Thyroid gland (tissue), 4 donors: ENCODE measurements around the gene CGRRF1. TPM values are rescaled to one million over a fixed set of nuclear protein-coding genes. Genes with fewer than 3 reads are reported as not detected.

Source experiments
- DNase-seq, 2 donors: peaks; one replicate each; pipeline ENCODE4 v3.0.0-alpha.2; 2019
- H3K27ac ChIP-seq, 3 donors: fragments of 200-600 bp; sonication (generic); 1 replicate in 2 of 3; 2 replicates in 1 of 3; pipeline ENCODE4 v1.5.1; 2016 to 2019; ENCODE audit warnings: mild to moderate bottlenecking in 1 of 3, moderate library complexity in 1 of 3
- H3K27me3 ChIP-seq: fragments of 200-600 bp; sonication (generic); one replicate; pipeline ENCODE4 v1.5.1; 2019
- H3K36me3 ChIP-seq, 2 donors: fragments of 200-600 bp; sonication (generic); one replicate each; pipeline ENCODE4 v1.5.1; 2016 to 2019
- H3K4me1 ChIP-seq, 2 donors: fragments of 200-600 bp; sonication (generic); one replicate each; pipeline ENCODE4 v1.5.1; 2017 to 2019
- H3K4me3 ChIP-seq, 3 donors: fragments of 200-600 bp; sonication (generic); replicated peaks in 1 of 3; 1 replicate in 2 of 3; 2 replicates in 1 of 3; pipeline ENCODE4 v1.5.1; 2016; ENCODE audit warnings: mild to moderate bottlenecking in 1 of 3
- H3K9me3 ChIP-seq: fragments of 200-600 bp; sonication (generic); one replicate; pipeline ENCODE4 v1.5.1; 2017
- POLR2A ChIP-seq, 2 donors: fragments of 450-650 bp; IDR thresholded peaks; one replicate each; pipeline ENCODE4 v1.6.1; 2017; ENCODE audit warnings: antibody characterized with exemption in 2 of 2, mild to moderate bottlenecking in 2 of 2, moderate library complexity in 1 of 2
- WGBS, 2 donors: methylation state at CpG; one replicate each; pipeline ENCODE4 v1.1.5; 2017; 5-methylcytosine and 5-hydroxymethylcytosine counted together
- intact Hi-C: fragments of 100-400 bp; cut with DNase I; formaldehyde crosslinking; loops from one replicate; pipeline ENCODE4 v1.15.1; 2023
- total RNA-seq, 4 donors: library from RNA; depleted of rRNA; stranded (reverse); fragments of >200 nt; gene quantifications; one replicate each; pipeline ENCODE4 v1.2.3, GENCODE V29; 2016
- TF ChIP-seq, protein P1 (sequence below), 6 experiments: fragments of 200-600 bp in 3 of 6; fragments of 450-650 bp in 3 of 6; sonication (generic) in 3 of 6; IDR thresholded peaks; one replicate each; pipeline ENCODE4 v1.5.1; 2016 to 2019; ENCODE audit warnings: antibody characterized with exemption in 6 of 6, mild to moderate bottlenecking in 2 of 6, inconsistent platforms in 1 of 6, moderate library complexity in 1 of 6

Gene CGRRF1
- total RNA-seq, 4 donors from 2014 or later: 21.7 to 42.6 (median 25.8) TPM

DNA sequence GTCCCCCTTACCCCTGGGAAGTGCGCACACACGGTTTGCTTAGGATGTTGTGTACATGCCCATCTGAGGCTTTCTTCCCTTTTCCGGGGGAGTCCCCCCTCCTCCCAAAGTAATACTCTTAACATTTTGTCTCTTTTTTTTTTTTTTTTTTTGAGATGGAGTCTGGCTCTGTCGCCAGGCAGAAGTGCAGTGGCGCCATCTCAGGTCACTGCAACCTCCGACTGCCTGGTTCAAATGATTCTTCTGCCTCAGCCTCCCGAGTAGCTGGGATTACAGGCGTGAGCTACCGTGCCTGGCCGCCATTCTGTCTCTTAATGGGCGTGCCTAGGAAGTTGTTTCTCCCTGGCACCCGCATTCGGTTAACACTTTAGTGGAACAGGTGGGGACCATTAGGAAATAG lies 16.4 kb upstream of the CGRRF1 start:
- Histone ChIP-seq H3K4me3 (no peak overlapping the region), H3K4me1 (peaks cover 9 to 10% of the 10 kb centered on the region in 2 donors), H3K27me3 (no peaks in the 10 kb centered on the region), H3K9me3 (no peaks in the 10 kb centered on the region), H3K27ac (no peak overlapping the region), H3K36me3 (no peaks in the 10 kb centered on the region)
- TF ChIP-seq, protein P1, sequence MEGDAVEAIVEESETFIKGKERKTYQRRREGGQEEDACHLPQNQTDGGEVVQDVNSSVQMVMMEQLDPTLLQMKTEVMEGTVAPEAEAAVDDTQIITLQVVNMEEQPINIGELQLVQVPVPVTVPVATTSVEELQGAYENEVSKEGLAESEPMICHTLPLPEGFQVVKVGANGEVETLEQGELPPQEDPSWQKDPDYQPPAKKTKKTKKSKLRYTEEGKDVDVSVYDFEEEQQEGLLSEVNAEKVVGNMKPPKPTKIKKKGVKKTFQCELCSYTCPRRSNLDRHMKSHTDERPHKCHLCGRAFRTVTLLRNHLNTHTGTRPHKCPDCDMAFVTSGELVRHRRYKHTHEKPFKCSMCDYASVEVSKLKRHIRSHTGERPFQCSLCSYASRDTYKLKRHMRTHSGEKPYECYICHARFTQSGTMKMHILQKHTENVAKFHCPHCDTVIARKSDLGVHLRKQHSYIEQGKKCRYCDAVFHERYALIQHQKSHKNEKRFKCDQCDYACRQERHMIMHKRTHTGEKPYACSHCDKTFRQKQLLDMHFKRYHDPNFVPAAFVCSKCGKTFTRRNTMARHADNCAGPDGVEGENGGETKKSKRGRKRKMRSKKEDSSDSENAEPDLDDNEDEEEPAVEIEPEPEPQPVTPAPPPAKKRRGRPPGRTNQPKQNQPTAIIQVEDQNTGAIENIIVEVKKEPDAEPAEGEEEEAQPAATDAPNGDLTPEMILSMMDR (IDR thresholded peaks at IDR 0.05): no peak
- TF ChIP-seq POLR2A (IDR thresholded peaks at IDR 0.05): no peak
- intact Hi-C loops: loop anchor here (10.0 kb wide), 1 partner anchor 282 kb away; no protein-coding TSS in a partner anchor
- DNase-seq: no peak
- 71 to 73% methylated on average over 13 of the region's 13 CpGs for WGBS, 2 donors

DNA sequence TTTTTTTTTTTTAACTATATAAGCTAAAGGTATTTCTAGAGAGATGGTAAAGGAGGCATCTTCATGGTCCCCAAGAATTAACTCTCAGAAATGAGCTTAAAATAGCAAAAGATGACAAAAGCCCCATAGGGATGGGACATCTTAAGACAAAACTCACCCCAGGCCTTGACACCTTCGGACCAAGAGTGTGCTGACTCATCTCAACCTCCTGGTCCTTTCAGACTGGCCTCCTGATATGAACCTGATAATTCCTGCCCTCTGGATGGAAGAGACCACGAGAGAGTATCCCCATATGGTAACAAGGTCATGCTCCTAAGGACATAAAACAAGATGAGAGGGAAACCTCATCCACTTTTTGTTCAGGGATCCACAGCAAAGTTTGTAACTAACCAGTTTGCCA lies 12.5 kb upstream of the CGRRF1 start:
- WGBS, 2 donors: 75 to 83% methylated on average over 2 of the region's 2 CpGs
- no peak overlapping the region for H3K4me3 ChIP-seq
- H3K36me3 ChIP-seq: no peaks in the 10 kb centered on the region
- TF ChIP-seq, protein P1 (IDR thresholded peaks at IDR 0.05): no peak
- TF ChIP-seq POLR2A (IDR thresholded peaks at IDR 0.05): no peak
- no peak overlapping the region for H3K27ac ChIP-seq
- H3K4me1 ChIP-seq: no peaks in the 10 kb centered on the region
- no peaks in the 10 kb centered on the region for H3K27me3 ChIP-seq
- DNase-seq: no peak
- H3K9me3 ChIP-seq: no peaks in the 10 kb centered on the region
- intact Hi-C loops: loop anchor here (10.0 kb wide), 1 partner anchor 278 kb away; no protein-coding TSS in a partner anchor

DNA sequence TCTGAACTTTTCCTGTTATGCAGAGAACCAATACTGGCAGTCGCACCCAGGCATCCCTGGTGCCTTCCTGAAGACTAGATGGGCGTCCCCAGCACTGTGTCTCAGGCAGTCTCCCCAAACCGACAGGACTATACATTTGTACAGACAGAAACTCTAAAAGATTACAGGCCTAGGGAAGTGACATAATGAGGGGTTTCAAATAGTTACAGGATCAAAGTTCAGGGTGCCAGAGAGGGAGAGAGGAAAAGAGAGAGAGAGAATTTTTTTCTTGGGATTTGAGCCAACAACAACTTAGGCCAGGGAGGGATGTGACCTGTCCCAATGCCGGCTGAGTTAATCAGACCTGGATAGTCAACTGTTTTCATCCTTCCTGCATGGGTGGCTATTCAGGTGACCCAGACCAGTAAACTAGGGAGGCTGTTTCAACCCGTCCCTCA lies 11.6 kb upstream of the CGRRF1 start:
- no peak for DNase-seq
- Histone ChIP-seq H3K27me3 (no peaks in the 10 kb centered on the region), H3K4me3 (no peak overlapping the region), H3K27ac (no peak overlapping the region), H3K9me3 (no peaks in the 10 kb centered on the region), H3K36me3 (no peaks in the 10 kb centered on the region), H3K4me1 (no peaks in the 10 kb centered on the region)
- WGBS, 2 donors: 71 to 75% methylated on average over 5 of the region's 5 CpGs
- intact Hi-C loops: loop anchor here (10.0 kb wide), 1 partner anchor 277 kb away; no protein-coding TSS in a partner anchor
- TF ChIP-seq POLR2A (IDR thresholded peaks at IDR 0.05): no peak
- TF ChIP-seq, protein P1 (IDR thresholded peaks at IDR 0.05): no peak

DNA sequence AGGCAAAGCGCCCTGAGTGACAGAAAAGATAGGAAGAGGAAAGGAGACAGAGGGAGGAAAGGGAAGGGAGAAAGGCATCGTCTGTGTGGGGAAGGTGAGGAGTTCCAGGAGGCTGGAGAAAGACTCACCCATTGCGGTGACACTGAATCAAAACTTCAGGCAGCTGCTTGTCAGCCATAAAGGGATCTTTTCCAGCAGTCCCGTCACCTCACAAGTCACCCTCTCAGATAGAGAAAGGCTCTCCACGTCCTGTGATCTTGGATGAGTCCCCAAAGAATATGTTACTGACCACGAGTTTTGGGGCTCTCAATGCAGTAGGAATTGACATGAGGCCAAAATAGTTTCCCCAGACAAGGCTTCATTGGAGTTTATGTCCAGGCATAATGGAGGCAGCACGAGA lies 11.1 kb upstream of the CGRRF1 start:
- intact Hi-C loops: loop anchor here (10.0 kb wide), 1 partner anchor 276 kb away; no protein-coding TSS in a partner anchor
- no peak for DNase-seq
- H3K9me3 ChIP-seq: no peaks in the 10 kb centered on the region
- TF ChIP-seq POLR2A (IDR thresholded peaks at IDR 0.05): no peak
- TF ChIP-seq, protein P1 (IDR thresholded peaks at IDR 0.05): no peak
- H3K4me3 ChIP-seq: no peak overlapping the region
- no peak overlapping the region for H3K27ac ChIP-seq
- H3K4me1 ChIP-seq: no peaks in the 10 kb centered on the region
- WGBS, 2 donors: 77 to 82% methylated on average over 7 of the region's 7 CpGs
- H3K27me3 ChIP-seq: no peaks in the 10 kb centered on the region
- no peaks in the 10 kb centered on the region for H3K36me3 ChIP-seq

DNA sequence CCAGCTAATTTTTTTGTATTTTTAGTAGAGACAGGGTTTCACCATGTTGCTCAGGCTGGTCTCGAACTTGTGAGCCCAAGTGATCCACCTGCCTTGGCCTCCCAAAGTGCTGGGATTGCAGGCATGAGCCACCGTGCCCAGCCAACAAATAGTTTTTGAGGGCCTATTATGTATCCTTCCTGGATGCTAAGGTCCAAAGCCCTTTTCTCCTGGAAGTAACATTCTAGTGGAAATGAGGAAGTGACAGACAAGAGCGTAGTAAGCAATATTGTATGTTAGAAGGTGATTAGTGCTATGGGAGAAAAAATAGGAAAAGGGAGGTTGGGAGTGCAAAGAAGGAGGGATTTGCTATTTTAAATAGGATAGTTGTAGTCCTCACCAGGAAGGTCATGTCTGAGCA lies 9.0 kb upstream of the CGRRF1 start:
- Histone ChIP-seq H3K36me3 (no peaks in the 10 kb centered on the region), H3K4me3 (no peak overlapping the region), H3K27ac (no peak overlapping the region), H3K27me3 (no peaks in the 10 kb centered on the region), H3K9me3 (no peaks in the 10 kb centered on the region), H3K4me1 (no peaks in the 10 kb centered on the region)
- no peak for TF ChIP-seq POLR2A (IDR thresholded peaks at IDR 0.05)
- TF ChIP-seq, protein P1 (IDR thresholded peaks at IDR 0.05): no peak
- DNase-seq: no peak
- WGBS, 2 donors: 86 to 90% methylated on average over 3 of the region's 3 CpGs
- intact Hi-C loops: no loop called here
